NCI-H748 treated with DMSO at 0.1 percent for 48 hours (cell line): Measurements from ENCODE around the gene TESMIN.

Source experiments
- DNase-seq: peaks from one replicate; lab custom pipeline; 2025; lab: John Stamatoyannopoulos, UW

The TESMIN gene

DNA sequence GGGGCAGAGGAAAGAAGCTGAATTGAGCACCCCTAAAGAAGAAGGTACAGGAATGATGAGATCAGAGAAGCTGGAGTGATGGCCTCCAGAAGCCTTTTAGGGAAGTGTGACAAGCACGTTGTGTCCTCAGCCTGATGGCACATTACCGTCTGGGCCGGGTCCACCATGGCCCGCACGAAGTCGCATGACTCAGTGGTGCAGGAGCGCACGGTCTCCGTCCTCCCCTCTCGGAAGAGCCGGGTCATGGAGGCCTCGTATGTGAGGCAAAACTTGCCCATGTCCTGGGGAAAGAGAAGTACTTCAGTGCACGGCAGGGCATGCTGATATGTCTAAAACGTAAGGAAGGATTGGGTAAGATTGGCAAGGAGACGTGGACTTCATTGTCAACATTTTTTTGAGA lies 11.2 kb upstream of the TESMIN start:
- DNase-seq = no peak

DNA sequence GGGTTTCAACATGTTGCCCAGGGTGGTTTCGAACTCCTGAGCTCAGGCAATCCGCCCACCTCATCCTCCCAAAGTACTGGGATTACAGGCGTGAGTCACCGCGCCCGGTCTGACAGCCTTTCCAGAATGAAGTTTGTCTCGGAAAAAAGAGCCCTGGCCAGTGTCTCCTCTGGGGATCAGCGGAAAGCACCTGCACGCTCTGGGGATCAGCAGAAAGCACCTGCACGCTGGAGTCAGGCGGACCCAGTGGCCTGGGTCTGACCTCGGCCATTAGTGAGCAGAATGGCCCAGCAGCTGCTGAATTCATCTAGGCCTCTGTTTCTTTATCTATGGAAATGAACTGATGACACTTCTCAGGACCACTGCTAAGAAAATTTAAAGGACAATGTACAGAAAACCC lies 10.5 kb upstream of the TESMIN start:
- no peak for DNase-seq

DNA sequence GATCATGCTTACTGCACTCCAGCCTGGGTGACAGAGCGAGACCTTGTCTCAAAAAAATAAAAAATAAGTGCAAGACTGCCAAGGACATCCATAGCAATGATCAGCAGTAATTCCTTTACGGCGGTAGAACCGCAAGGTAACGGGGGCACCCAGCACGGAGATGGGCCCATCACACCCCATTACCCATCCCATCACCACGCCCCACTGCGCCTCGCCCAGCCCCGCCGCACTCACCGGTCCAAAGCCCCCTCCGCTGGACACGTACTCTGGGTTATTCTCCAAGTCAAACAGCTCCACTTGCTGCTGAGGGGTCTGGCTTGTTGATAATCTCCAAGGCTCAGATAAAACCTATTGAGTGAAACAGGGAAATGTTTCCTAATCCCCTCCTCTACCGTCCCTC lies 8.7 kb upstream of the TESMIN start:
- no peak for DNase-seq

DNA sequence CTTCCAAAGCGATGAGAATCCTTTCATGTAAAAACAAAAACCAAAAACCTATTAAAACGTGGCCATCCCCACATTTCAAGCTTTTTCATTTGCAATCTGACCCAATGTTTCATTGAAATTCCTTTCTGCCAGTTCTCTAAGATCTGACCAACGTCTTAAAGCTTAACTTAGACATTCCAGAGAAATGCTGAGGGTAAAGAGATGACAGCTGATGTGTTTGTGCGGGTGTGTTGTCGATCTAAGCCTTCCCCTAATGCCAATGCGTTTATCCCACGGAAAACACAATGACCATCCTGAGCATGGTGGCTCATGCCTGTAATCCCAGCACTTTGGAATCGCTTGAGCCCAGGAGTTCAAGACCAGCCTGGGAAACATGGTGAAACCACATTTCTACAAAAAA lies 6.4 kb upstream of the TESMIN start:
- no peak for DNase-seq

DNA sequence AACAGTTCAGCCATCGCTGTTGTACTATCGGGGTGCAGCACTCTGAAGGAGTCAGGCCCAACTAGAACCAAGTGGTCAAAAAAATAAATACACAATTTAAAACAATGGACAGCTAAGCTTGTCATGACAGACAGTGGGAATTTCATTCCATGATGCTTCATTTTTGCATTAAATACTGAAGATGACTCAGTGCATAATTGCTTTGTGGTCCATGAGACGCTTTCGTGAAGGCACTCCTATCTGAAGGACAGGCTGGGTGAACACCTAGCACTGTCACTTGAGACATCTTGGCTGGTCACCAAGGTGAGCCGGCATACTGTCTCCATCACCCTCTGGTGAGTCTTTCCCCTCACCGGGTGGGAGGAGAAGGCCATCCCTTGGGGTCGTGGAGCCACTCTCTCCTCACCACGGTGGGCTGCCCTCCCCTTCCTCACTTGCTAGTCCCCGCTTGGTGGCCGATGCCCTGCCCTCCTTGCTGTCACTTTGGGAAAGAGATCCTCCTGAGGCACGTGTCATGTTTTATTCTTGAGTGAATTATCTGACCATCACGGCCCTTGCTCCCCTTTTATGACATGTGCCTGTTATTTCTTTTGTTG lies 4.9 kb upstream of the TESMIN start:
- DNase-seq = no peak

DNA sequence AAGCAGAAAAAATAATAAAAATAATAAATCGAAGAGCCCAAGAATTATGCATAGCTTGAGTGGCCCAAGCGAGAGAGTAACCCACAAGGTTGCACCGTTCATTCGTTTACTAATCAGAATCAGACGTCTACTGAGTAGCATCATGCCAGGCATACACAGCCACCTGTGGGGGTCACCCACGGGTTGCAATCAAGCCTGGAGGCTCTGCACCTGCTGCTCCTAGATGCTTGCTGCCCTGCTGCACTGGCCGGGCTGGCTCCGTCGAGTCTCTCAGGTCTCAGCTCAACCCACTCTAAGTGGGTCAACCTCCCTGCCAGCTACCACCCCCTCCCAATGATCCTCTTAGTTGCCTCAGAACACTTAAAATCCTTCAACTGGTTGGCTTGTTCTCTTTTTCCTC lies 2.0 kb upstream of the TESMIN start:
- no peak for DNase-seq

DNA sequence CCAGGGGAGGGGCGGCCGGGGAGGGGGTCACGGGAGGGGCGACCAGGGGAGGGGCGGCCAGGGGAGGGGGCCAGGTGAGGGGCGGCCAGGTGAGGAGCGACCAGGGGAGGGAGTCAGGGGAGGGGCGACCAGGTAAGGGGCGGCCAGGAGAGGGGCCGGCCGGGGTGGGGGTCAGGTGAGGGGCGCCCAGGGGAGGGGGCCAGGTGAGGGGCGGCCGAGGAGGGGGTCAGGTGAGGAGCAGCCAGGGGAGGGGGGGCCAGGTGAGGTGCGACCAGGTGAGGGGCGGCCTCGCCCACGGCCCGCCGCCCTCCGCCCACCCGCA lies 355 bp downstream of the TESMIN start:
- DNase-seq = no peak

DNA sequence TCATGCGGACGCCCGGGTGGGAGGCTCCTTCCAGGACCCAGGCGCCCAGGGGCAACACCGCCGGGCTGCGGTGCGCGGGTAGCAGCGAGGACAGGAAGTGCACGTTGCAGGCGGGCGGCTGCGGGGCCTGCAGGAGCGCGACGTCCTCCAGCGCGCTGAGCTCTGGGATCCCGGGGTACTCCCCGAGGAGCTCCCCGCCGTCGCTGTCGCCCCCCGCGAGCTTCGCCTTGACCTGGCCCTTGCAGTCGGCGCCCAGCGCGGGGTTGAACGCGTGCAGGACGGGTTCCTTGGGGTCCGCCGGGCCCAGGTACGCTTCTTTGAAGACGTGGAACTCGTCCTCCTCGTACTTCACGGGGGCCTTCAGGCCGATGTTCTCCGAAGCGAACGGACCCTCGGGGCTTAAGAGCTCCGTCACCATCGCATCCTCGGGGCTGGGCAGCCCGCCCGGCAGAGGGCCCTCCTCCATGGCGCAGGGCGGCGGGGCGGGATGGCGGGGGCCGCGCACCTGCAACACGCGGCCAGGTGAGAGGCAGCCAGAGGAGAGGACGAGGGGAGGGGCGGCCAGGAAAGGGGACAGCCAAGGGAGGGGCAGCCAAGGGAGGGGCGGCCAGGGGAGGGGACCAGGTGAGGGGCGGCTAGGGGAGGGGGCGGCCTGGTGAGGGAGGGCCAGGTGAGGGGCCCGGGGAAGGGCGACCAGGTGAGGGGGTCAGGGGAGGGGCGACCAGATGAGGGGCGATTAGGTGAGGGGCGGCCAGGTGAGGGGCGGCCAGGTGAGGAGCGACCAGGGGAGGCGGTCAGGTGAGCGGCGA lies 921 bp downstream of the TESMIN start:
- DNase-seq = no peak

DNA sequence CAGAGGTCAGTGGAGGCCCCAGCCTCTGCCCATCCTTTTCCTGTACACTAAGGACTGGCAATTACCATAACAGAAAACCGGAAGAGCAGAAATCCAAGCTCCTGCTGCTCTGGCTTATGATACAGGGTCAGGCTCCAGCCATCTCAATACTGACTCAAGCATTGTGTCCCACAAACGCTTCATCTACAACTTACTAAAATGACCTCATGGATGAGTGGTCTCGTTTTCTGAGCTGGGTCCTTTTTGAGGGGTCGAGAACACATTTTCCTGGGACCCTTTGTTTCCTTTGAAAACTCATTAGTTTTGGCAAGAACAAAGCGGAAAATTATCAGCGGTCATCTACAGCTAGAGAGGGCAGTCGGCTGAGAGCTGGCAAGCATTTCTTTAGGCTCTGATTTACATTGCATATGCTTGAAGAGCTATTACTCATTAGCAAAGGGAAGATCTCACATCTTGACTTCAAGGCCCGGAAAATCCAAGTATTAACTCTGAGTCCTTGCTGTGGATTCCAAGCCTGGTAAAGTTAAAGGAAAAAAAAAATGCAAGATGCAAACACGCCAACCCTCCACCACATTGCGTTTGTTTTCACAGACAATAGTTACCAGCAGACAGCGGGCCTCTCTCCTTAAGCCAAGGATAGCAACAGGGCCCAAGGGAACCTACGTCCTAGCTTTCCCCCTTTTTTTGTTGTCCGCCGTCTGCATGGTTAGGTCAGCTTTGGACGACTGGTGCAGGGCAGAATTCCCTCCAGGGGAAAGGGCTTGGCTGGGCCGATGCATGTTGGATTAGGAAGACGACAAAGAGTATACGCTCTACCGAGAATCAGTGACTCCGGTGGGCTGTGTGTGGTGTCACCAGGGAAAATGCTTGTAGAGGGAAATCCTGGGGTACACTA lies 1.8 kb downstream of the TESMIN start:
- no peak for DNase-seq

DNA sequence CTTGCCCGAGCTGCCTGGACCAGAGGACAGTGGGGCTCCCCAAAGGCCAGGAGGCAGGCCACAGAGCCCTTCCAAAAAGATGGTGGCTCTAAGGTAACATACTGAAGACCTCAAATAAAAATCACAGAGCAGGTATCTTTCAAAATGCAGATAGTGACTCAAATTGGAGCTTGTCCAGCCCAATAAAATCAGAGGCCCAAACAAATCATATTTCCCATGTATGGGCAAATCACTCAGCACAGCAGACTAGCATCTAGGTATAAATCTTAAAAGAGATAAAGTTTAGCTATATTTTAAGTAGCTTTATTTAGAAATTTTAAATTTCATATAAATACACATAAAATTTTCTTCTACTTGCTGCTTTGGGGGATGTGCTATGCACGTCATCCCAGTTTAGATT lies 3.3 kb downstream of the TESMIN start:
- DNase-seq = no peak

DNA sequence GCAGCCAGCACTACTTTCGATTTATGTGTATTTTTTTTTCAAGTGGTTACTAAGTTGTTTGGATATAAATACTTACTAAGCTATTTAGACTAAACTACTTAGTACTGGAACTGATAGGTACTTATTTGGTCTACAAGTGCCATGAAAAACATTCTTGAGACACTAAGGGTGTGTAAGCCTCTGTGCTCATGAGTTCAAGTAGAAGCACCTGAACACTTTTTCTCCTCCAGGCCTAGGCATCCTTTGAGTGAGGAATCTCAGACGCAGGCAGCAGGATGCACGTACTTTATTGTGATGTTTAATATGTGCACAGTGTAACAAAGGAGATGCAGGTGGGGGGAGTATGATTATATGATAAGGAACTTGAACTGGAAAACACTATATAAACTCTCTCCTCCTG lies 7.8 kb downstream of the TESMIN start:
- DNase-seq = no peak

DNA sequence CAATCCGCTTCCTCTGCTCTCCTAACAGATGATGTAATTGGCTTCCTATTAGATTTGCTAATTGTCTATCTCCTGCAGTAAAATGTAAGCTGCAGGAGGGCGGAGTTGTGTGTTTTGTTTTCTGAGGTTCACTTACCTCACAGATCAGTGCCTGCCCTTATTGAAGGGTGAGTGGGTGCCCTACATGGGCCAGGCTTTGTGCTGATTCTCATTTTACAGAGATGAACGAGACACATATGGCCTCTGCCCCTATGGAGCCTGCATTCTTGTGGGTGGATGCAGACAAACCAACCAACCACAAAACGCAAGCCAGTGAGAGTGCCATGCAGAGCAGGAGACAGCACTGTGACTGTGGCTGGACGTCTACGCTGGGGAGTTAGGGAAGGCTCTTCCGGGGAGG lies 9.9 kb downstream of the TESMIN start:
- no peak for DNase-seq

DNA sequence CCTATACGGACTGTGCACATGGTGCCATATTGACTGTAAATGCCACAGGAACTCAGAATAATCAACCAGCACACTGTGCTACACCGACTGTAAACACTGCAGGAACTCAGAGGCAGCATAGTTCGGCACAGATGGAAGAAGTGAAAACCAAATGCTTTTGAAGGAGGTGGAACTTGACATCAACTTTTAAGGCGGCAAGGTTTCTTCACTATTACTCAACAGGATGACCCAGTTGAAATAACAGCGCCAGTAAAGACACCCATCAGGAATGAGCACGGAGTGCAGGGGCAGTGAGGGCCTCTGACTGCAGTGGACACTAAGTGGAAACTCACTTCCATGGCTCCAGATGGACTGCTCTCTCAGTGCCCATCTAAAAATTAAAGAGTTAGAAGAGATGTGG lies 15.7 kb downstream of the TESMIN start:
- DNase-seq = no peak

DNA sequence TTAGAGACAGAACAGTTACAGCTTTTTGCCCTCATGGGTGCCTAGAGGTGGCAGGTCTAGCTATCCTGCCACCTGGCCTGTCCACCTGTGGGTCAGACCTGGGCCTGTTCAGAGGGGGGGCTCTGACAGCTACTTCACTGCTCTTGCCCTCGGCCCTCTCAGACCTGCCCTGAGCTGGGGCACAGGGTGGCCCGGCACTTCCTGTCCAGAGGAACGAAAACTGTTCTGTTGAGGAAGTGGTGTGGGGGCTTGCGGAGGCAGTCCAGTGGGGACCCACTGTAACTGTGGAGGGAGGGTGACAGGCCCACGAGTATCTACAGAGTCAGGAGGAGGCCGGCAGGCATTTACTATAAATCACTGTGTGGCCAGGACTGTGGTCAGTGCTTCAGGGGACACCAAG lies 16.2 kb downstream of the TESMIN start:
- no peak for DNase-seq

DNA sequence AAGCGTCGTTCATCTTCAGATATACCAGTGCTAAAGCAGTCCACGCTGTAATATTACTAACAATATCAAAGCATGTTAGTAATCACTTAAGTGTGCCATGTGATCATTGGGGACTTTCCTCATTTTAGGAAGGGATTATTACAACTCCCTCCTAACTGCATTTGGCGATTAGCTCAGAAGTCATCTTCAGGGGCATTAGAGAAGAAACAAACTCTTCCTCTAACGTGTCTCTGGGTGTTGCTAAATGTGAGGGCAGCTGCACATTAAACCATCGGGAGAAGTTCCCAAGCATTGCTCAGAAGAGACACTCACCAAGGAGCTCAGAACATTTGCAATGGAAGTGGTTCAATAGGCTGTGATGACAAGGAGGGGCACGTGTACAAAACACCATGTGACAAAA lies 17.2 kb downstream of the TESMIN start:
- no peak for DNase-seq

DNA sequence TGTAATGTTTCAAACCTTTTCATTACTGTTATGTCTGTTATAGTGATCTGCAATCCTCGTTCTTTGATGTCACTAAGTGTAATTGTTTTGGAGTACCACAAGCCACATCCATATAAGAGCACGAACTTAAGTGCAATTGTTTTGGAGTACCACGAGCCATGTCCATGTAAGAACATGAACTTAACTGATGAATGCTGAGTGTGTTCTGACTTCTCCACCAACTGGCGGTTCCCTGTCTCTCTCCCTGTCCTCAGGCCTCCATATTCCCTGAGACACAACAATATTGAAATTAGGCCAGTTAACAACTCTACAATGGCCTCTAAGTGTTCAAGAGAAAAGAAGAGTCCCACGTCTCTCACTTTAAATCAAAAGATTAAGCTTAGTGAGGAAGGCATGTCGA lies 23.5 kb downstream of the TESMIN start:
- no peak for DNase-seq

DNA sequence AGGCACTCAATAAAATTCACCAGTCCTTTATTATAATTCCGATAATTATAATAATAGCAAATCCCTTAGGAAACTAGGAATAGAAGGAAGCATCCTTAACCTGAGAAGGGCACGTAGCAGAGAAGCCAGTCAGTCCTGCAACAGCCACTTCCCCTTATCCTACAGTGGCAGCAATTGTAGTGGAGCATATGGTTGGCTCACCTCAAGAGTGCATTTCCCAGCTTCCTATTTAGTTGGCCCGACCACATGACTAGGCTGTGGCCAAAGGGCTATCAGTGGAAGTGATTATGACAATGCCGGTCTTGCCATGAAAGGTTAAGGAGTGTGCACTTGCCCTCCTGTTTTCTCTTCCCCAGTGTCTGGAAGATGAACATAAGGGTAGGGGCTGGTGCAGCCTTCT lies 27.0 kb downstream of the TESMIN start:
- DNase-seq = no peak

DNA sequence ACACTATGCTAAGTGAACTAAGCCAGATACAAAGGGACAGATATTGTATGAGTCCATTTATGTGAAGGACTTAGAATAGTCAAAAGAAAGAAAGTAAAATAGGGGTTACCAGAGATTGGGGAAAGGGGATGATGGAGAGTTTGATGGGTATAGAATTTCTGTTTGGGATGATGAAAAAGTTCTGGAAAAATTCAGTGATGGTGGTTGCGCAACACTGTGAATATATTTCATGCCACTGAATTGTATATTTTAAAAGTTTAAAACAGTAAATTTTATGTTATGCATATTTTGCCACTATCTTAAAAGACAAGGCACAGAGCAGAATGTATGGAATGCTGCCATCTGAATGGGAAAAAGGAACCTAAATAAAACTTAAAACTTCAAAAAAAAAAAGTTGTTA lies 29.2 kb downstream of the TESMIN start:
- DNase-seq = no peak

DNA sequence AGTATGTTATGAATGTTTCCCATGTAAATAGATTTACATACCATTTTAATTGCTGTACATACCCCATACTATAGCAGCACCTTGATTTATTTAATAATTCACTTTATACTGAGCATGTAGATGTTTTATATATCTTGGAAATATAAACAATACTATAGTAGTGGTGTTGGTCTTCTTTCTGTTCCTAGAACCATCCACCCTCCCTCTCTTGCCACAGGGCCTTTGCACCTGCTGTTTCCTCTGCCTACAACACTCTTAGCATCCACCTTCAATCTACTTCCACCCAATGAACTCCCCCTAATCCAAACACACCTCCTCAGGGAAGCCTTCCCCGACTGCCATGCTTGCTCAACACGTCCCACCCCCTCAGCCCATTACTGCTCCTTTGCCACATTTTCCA lies 30.2 kb downstream of the TESMIN start:
- no peak for DNase-seq

DNA sequence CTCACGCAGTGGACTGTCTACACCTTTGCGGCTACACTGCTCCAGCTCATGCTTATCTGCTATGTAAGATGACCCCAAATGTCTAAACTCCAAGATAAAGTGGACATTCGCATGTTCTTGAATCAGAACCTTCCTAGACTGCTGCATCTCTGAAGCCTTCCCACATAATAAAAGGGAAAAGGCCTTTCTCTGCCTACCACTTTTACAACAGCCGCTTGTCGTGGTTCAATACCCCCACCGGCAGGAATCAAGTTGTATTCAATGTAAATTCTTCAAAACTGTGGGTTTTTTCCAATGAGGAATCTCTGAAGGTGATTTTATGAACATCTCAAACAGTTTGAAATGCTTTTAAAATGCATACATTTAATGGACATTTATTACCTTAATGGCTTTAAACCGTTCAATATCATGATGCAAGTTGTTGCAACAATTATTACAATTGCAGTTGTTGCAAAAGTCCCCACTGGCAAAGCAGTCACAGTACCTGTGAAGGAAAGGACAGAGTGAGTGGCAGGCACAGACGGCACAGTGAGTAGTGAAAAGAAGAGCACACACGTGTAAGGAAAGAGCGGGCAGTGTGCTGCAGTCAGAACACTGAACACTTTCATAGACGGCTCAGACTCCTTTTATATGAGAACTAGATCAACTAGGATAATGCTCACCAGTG lies 35.7 kb downstream of the TESMIN start:
- DNase-seq = no peak

DNA sequence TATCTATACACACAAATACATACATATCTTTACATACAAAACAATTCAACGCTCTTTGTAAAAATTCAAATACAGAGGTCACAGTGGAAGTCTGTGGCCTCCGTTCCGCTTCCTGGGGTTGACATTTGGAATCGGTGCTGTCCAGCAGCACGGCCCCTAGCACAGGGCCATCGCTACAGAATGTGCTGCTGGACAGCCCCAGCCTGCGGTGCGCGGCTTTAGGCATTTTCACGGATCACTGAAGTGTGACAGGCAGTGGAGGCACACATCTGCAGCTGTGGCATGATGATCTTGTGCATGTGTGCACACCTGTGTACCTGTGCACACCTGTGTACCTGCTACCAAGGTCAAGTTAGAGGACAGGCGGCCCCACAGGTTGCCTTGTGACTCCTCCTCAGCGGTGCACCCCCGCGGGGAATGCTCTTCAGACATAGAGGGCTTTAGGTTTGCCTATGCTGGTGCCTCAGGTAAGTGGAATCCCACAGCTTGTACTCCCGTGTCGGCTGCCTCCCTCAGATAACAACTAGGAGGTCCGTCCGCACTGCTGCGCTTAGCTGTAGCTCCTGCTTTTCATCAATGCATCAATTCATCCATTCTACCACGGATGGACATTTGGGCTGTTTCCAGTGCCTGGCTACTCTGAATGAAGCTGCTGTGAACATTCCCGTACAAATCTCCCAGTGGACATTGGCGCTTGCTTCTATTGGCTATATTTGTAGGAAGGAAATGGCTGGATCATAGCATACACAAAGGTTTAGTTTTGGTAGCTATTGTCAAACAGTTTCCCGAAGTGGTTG lies 37.1 kb downstream of the TESMIN start:
- no peak for DNase-seq

DNA sequence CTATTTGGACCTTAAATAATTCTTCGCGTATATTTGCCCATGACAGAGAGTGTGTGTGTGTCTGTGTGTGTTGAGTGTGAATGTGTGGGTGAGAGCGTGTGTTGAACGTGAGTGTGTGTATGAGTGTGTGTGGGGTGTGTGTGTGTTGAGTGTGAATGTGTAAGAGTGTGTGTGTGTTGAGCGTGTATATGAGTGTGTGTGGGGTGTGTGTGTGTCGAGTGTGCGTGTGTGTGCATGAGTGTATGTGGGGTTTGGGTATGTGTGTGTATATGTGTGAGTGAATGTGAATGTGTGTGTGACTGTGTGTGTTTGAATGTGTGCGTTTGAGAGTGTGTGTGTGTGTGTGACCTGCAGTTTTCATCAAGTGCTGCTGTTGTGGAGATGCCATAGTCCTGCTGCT lies 40.2 kb downstream of the TESMIN start:
- no peak for DNase-seq
